ENCODE measurements around the gene PKP3.

The PKP3 gene

DNA sequence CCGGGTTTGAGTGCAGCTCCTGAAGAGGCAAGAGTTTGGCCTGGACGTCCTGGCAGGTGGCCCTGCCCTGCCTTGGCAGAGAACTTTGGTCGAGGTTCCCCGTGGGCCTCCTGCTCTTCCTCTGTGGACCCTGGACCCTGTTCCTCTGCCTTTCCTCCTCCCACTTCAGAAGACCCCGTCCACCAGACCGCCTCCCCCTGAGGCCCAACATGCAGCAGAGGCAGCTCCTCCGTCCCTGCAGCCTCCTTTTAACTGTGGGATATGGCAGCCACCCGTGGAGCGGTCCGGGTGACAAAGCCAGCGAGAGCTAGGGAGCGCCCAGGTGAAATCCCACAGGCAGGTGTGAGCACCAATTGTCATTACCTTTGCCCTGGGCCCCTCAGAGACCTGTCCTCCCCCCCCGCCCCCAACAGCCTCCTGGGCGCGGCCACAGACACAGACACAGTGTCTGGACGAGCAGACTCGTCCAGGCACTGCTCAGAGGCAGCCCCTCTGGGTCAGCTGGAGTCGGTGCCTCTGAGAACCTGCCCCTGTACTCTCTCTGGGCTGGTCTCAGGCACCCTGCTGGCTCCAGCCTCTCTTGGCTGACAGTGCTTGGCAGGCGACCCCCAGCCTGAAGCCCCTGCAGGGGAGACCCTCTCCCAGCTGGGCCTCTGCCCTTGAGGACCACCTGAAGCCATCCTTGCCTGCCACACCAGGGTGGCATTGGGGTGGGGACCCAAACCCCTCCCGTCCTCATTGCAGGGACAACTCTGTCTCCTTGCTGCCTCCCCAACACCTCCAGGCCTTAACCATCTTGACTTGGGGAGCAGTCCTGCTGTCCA is 52.0 kb downstream of the PKP3 start:
- DNase-seq (ENCODE audit: low read depth in 3 of 3): no peak

DNA sequence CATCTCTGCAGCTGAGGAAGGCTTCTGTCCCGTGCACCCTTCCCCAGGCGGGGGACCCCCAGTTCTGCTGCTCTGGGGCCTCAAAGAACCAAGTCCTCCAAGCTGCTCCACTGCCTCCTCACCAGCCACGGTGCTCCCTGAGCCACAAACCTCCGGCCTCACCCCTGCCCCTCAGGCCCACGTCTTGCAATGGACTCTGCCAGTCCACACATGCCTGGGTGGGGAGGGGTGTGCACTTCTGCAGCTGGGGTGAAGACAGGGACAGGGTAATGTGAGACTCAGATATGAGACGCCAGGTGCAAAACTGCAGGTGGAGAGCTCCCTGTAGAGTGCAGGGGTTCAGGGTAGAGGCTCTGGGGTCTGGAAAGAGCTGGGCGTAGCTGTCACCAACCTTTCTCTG is 52.9 kb downstream of the PKP3 start:
- DNase-seq (ENCODE audit: low read depth in 3 of 3): no peak

DNA sequence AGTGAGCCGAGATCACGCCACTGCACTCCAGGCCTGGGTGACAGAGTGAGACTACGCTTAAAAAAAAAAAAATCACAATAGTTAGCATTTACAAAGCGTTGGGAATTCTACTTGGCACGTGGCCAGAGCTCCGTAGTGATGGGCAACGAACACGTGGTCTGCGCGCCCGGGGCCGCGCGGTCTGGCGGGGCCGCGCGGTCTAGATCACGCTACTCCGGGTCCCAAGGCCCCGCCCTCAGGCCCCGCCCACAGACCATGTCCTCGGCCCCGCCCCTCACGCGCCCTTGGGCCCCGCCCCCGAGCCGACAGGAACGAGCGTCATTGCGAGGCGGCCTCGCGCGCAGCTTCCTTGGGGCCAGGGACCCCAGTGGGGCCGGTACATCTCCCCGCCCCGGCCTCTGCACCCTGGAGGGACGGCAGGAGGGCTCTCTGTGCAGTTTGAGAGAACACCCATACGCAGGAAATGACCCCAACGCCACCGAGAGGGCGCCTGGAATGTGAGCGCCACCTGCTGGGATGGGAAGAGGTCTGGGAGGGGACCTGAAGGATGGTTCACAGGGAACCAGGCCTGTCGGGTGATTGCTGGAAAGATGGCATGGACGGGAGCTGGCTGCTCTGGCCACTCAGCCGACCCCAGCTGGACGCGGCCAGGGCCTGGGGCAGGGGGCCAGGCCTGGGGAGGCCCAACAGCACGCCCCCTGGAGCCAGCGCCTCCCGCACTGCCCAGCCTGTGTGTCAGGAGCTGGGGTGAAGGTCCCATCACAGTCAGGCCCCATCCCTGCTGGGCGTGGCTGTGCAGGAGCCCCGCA is 54.1 kb downstream of the PKP3 start:
- peak; percentile 92 to 97 (median 96) for DNase-seq (ENCODE audit: low read depth in 3 of 3)

GRCh38 chr11:449889-450808 is 56.1 kb downstream of the PKP3 start, which contains the start of gene PTDSS2:
Gene PTDSS2 (plus strand): TSS chr11:450279. CDS start chr11:450456, 177 bp downstream.
- DNase-seq (ENCODE audit: low read depth in 3 of 3): peak; percentile 88 to 96 (median 89)

DNA sequence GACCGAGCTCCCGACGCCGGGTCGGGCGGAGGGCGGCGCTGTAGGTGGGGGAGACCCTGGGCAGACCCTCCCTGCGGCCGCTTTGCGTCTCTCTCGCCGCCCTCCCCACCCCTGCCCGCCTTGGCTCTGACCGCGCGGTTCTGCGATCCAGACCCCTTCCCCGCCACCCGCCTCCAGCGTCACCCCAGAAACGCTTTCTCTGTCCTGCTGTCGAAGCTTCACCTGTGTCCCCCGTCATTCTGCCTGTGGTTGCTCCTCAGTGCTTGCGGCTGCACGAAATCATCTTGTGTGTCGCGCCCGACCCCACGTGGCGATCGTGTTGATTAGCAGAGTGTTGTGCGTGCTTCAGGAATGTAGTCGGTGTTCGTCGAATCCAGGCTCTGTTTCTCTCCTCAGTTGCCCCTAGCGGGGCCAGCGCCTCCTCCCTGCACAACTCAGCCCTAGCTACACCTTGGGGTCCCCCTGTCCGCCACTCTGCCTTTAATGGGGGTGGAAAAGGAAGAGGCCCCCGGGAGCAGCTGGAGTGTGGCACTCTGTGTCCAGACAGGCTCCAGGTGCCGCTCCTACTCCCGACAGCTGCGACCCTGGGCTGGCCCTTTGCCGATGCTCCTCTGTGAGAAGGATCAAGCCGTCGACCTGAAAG is 56.9 kb downstream of the PKP3 start:
- peak; percentile 53 to 72 (median 56) for DNase-seq (ENCODE audit: low read depth in 3 of 3)

DNA sequence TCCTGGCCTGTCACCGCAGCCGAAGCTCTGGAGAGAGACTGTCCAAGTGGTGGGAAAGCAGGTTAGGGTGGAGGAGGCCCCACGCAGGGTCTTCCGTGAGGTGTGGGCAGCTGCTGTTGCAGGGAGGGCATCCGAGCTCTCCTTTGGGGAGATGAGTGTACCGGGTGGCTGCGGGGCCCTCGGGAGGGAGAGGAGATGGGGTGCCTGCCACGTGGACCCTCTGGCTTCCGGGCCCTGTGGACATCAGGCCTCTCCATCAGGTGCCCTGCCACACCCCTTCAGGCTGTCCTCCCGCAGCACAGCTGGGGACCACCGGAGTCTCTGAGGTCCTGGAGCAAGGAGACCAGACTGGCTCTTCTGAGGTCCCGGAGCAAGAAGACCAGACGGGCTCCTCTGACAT is 57.7 kb downstream of the PKP3 start:
- no peak for DNase-seq (ENCODE audit: low read depth in 3 of 3)

- DNase-seq (ENCODE audit: low read depth in 3 of 3): no peak
Observed at GRCh38 chr11:452203-452744, 58.3 kb downstream of the PKP3 start.

- DNase-seq (ENCODE audit: low read depth in 3 of 3): no peak
Observed at GRCh38 chr11:452916-453527, 59.0 kb downstream of the PKP3 start.

DNA sequence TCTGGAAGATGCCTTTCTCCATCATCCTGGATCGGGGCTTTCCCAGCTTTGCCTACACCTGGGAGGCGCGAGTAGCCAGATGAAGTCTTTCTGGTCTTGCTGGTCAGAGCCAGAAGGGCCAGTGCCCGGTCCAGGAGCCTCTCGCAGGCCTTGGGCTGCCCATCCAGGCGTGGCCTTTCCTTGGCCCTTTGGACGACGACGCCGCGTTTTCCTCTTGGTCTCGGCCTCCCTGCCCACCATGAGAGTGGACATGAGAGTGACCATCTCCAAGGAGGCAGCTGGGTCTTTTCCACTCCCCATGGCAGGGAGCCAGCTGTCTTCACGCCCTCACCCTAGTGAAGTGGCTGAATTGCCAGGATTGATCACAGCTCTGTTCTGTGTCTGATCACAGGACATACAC is 59.6 kb downstream of the PKP3 start:
- no peak for DNase-seq (ENCODE audit: low read depth in 3 of 3)

DNA sequence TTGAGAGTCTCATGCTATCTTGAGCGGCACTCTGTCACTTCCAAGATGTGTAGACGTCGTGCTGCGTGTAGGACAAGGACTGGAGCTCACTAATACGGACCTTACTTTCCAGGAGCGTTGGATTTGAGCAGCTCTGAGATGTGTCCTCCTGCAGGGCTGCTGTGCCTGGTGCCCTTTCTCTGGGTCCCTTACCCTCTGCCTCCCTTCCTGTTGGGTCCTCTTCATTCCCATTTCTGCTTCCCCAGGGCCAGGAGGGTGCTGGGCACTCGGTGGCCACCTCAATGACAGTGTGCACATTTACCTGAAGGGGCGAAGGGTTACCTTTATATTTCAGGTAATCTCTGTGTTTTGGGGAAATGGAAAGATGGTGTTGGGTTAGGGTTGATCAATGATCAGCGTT is 60.0 kb downstream of the PKP3 start:
- no peak for DNase-seq (ENCODE audit: low read depth in 3 of 3)

All from stimulated activated CD4-positive, alpha-beta T cell treated with anti-CD3 and anti-CD28 coated beads, TNF-alpha, amount 100 ng/mL, for 24 hours (primary cell).